MM.1S (cell line): ENCODE data around the gene ARHGAP8.

Experiments used
- DNase-seq: peaks from one replicate; pipeline ENCODE4 v3.0.0-alpha.2; 2015
- H2AFZ ChIP-seq: fragments of 300-600 bp; sonication (generic); 2 replicates; pipeline ENCODE4 v1.6.0; 2016; ENCODE audit warnings: antibody characterized with exemption, low read length
- H3F3A ChIP-seq: fragments of 300-600 bp; sonication (generic); 2 replicates; pipeline ENCODE4 v1.6.1; 2016; ENCODE audit warnings: mild to moderate bottlenecking, antibody characterized with exemption, low read length, moderate library complexity, mixed read lengths; ENCODE audit not compliant: insufficient read depth
- H3K27ac ChIP-seq: fragments of 300-600 bp; sonication (generic); 2 replicates; pipeline ENCODE4 v1.5.1; 2016; ENCODE audit warnings: mild to moderate bottlenecking, low read length
- H3K27me3 ChIP-seq: fragments of 300-600 bp; sonication (generic); replicated peaks from 2 replicates; pipeline ENCODE4 v1.6.0; 2016; ENCODE audit warnings: low read length; ENCODE audit not compliant: insufficient read depth
- H3K36me3 ChIP-seq: fragments of 300-600 bp; sonication (generic); replicated peaks from 2 replicates; pipeline ENCODE4 v1.6.1; 2016; ENCODE audit warnings: mild to moderate bottlenecking, low read length, mixed read lengths; ENCODE audit not compliant: insufficient read depth
- H3K4me1 ChIP-seq: fragments of 300-600 bp; sonication (generic); 2 replicates; pipeline ENCODE4 v1.6.1; 2016; ENCODE audit warnings: low read length, mixed read lengths
- H3K4me2 ChIP-seq: fragments of 300-600 bp; sonication (generic); 2 replicates; pipeline ENCODE4 v1.6.0; 2016; ENCODE audit warnings: low read depth, low read length
- H3K4me3 ChIP-seq: fragments of 300-600 bp; sonication (generic); 2 replicates; pipeline ENCODE4 v1.5.1; 2016; ENCODE audit warnings: low read length, mixed read lengths
- H3K79me2 ChIP-seq: fragments of 300-600 bp; sonication (generic); 2 replicates; pipeline ENCODE4 v1.6.1; 2016; ENCODE audit warnings: mixed run types, low read length, mixed read lengths
- H3K9ac ChIP-seq: fragments of 300-600 bp; sonication (generic); 2 replicates; pipeline ENCODE4 v1.6.1; 2016; ENCODE audit warnings: low read length, mixed read lengths
- H3K9me2 ChIP-seq: fragments of 300-600 bp; sonication (generic); replicated peaks from 2 replicates; pipeline ENCODE4 v1.6.1; 2016; ENCODE audit warnings: mild to moderate bottlenecking, low read length, mixed read lengths; ENCODE audit not compliant: insufficient read depth
- H3K9me3 ChIP-seq: fragments of 300-600 bp; sonication (generic); replicated peaks from 2 replicates; pipeline ENCODE4 v1.6.1; 2016; ENCODE audit warnings: mild to moderate bottlenecking, low read length, mixed read lengths; ENCODE audit not compliant: insufficient read depth
- H4K20me1 ChIP-seq: fragments of 300-600 bp; sonication (generic); 2 replicates; pipeline ENCODE4 v1.6.1; 2016; ENCODE audit warnings: mild to moderate bottlenecking, low read length, moderate library complexity, mixed read lengths; ENCODE audit not compliant: insufficient read depth
- CTCF ChIP-seq: fragments of 300-600 bp; sonication (generic); IDR thresholded peaks from 2 replicates; pipeline ENCODE4 v1.5.1; 2016; ENCODE audit warnings: antibody characterized with exemption, low read length, mixed read lengths
- EZH2 ChIP-seq: fragments of 300-600 bp; sonication (generic); optimal IDR thresholded peaks from 2 replicates; pipeline ENCODE3; 2017; ENCODE audit warnings: low read depth, mild to moderate bottlenecking, antibody characterized with exemption, low read length, mixed read lengths
- EZH2phosphoT487 ChIP-seq: fragments of 300-600 bp; sonication (generic); IDR thresholded peaks from 2 replicates; pipeline ENCODE4 v1.6.1; 2018; ENCODE audit warnings: antibody characterized with exemption, low read length

The ARHGAP8 gene

DNA sequence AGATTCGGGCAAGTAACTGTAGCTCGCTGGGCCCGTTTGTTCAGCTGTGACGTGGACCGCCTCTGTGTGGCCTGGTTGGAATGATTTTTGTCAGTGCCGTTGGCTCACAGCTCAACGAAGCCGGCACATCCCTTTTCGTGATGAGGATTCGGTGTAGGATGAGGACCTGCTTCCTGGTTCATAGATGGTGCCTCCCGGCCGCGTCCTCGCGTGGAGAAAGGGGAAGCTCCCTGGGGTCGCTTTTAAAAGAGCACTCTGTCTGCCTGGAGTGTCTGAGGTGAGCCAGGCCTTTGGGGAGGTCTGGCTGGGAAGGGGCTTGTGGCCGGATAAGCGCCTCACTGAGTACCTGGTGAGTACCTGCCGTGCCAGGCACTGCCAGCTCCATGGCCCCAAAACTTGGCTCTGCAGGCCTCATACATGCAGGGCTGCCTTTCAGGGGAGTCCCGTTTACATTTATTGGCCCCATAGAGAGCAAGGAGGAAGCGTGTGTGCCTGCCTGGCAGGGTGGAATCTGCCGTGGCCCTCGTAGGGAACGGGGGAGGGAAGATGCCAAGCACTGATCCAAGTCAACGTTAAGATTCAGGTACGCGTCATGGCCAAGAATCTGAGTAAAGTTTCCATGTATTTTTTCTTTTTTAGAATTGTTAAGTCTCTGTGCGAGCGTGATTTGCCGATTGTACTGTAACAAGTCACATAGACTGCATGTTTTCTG lies 88.4 kb downstream of the ARHGAP8 start:
- Histone ChIP-seq H3K4me2 (no peak overlapping the region), H4K20me1 (no peaks in the 10 kb centered on the region), H3F3A (no peaks in the 10 kb centered on the region), H3K4me1 (no peaks in the 10 kb centered on the region), H3K36me3 (no peaks in the 10 kb centered on the region), H3K79me2 (no peaks in the 10 kb centered on the region), H3K9ac (no peak overlapping the region), H3K27me3 (peaks cover 89% of the 10 kb centered on the region), H3K27ac (no peak overlapping the region), H3K9me3 (no peaks in the 10 kb centered on the region), H2AFZ (no peak overlapping the region), H3K9me2 (no peaks in the 10 kb centered on the region), H3K4me3 (no peak overlapping the region)
- no peak for DNase-seq
- no peak for TF ChIP-seq CTCF
- no peak for TF ChIP-seq EZH2phosphoT487
- no peak for TF ChIP-seq EZH2

GRCh38 chr22:44842417-44842816 lies 90.0 kb downstream of the ARHGAP8 start:
- peaks cover 89% of the 10 kb centered on the region for H3K27me3 ChIP-seq
- H3K79me2 ChIP-seq = no peaks in the 10 kb centered on the region
- no peaks in the 10 kb centered on the region for H3K9me3 ChIP-seq
- no peaks in the 10 kb centered on the region for H3K36me3 ChIP-seq
- H3K4me3 ChIP-seq = no peak overlapping the region
- no peak for DNase-seq
- H2AFZ ChIP-seq = no peak overlapping the region
- no peak overlapping the region for H3K9ac ChIP-seq
- no peak for TF ChIP-seq EZH2
- TF ChIP-seq EZH2phosphoT487 = no peak
- no peak for TF ChIP-seq CTCF
- no peak overlapping the region for H3K4me2 ChIP-seq
- no peaks in the 10 kb centered on the region for H3K4me1 ChIP-seq
- H3F3A ChIP-seq = no peaks in the 10 kb centered on the region
- H3K27ac ChIP-seq = no peak overlapping the region
- no peaks in the 10 kb centered on the region for H4K20me1 ChIP-seq
- no peaks in the 10 kb centered on the region for H3K9me2 ChIP-seq

DNA sequence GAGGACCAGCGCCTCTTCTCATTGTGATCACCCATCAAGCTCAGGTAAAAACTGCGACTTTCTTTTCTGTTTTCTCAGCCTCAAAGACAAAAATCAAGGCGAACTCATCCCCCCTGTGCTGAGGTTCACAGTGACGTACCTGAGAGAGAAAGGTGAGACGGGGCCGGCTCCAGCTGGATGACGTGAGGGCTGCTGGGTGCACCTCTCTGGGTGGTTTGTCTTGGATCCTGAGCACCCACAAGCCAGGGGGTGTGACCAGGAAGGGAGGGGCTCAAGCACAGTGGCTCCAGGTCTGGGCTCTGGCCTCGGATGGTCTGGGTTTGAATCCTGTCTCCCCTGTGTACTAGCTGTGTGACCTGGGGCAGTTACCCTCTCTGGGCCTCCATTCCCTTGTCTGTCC lies 92.8 kb downstream of the ARHGAP8 start:
- H3K4me3 ChIP-seq = no peak overlapping the region
- no peaks in the 10 kb centered on the region for H4K20me1 ChIP-seq
- no peak for DNase-seq
- H3K9me2 ChIP-seq = no peaks in the 10 kb centered on the region
- no peaks in the 10 kb centered on the region for H3K79me2 ChIP-seq
- peaks cover 90% of the 10 kb centered on the region for H3K27me3 ChIP-seq
- no peak overlapping the region for H3K4me2 ChIP-seq
- no peak overlapping the region for H2AFZ ChIP-seq
- H3K9me3 ChIP-seq = no peaks in the 10 kb centered on the region
- TF ChIP-seq CTCF = no peak
- TF ChIP-seq EZH2phosphoT487 = no peak
- TF ChIP-seq EZH2 = no peak
- H3K9ac ChIP-seq = no peak overlapping the region
- H3K4me1 ChIP-seq = no peaks in the 10 kb centered on the region
- no peak overlapping the region for H3K27ac ChIP-seq
- H3F3A ChIP-seq = no peaks in the 10 kb centered on the region
- H3K36me3 ChIP-seq = no peaks in the 10 kb centered on the region
